ENCODE data around the gene DGKB. TPM values are rescaled to one million over a fixed set of nuclear protein-coding genes. Genes with fewer than 3 reads are reported as not detected.

The DGKB gene
- total RNA-seq, 4 donors from 2014 or later: 0.40 to 3.8 (median 0.82) TPM; not detected in 1

DNA sequence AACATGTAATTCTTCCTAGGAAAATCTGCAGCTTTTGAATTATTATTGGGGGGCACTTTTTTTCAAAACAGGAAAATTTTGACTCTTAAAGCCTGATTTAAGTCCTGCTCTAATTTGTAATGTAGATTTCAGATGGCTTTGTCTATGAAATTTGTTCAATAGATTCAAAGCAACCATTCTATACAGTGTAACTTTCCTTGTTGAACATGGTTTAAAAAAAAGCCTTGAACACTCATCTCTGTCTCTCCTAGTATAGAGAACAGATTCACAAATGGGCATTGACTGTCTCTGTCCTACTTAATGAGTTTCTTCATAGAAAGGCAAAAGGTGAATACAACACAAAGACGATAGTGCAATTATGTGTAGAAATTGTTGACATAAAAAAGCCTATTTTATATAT, 643.7 kb downstream of the DGKB start:
- intact Hi-C loops (cut with DNase I; ENCODE audit: low total_unique reads): no loop called here
- WGBS, 2 donors (ENCODE audit: low coverage in 1 of 2): 72 to 81% methylated on average over 1 of the region's 1 CpG

DNA sequence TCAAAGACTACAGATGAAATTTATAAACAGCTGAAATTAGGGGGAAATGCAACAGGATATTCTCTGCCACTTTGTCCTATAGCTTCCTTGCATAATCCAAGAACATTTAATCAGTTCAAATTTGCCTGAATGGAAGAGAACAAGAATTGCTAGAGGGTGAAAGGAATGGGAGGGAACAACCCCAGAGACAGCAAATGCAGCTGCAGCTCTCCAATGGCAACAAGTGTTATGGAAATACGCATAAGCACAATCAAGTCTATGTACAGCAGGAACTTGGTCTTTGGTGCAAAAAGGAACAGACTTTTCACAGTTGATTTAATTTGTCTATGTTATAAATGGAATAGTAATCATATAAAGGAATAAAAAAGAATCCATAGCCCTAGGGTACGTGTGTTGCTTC, 644.1 kb downstream of the DGKB start:
- Histone ChIP-seq H3K27me3 (no peaks in the 10 kb centered on the region), H3K9me3 (no peaks in the 10 kb centered on the region), H3K4me3 (no peak overlapping the region), H3K27ac (no peak overlapping the region), H3K4me1 (no peaks in the 10 kb centered on the region), H3K36me3 (no peaks in the 10 kb centered on the region)
- in situ Hi-C loops (cut with MboI; ENCODE audit: low pct_ligation_motif_present in 1 of 4, low pct_unique_long_range_greater_than_20kb in 1 of 4, low sequenced_read_pairs in 3 of 4): no loop called here
- TF ChIP-seq, protein P1, sequence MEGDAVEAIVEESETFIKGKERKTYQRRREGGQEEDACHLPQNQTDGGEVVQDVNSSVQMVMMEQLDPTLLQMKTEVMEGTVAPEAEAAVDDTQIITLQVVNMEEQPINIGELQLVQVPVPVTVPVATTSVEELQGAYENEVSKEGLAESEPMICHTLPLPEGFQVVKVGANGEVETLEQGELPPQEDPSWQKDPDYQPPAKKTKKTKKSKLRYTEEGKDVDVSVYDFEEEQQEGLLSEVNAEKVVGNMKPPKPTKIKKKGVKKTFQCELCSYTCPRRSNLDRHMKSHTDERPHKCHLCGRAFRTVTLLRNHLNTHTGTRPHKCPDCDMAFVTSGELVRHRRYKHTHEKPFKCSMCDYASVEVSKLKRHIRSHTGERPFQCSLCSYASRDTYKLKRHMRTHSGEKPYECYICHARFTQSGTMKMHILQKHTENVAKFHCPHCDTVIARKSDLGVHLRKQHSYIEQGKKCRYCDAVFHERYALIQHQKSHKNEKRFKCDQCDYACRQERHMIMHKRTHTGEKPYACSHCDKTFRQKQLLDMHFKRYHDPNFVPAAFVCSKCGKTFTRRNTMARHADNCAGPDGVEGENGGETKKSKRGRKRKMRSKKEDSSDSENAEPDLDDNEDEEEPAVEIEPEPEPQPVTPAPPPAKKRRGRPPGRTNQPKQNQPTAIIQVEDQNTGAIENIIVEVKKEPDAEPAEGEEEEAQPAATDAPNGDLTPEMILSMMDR (IDR thresholded peaks at IDR 0.05): no peak
- TF ChIP-seq EP300 (IDR thresholded peaks at IDR 0.05; ENCODE audit: low read depth) (no peak), POLR2AphosphoS5 (IDR thresholded peaks at IDR 0.05) (no peak), POLR2A (IDR thresholded peaks at IDR 0.05) (no peak)
- WGBS, 2 donors (ENCODE audit: low coverage in 1 of 2): 81 to 83% methylated on average over 2 of the region's 2 CpGs
- intact Hi-C loops (cut with DNase I; ENCODE audit: low total_unique reads): no loop called here
- no peak for DNase-seq

More for the DNA sequence above, 643.7 kb downstream of the DGKB start:
- H3K4me1 ChIP-seq: no peaks in the 10 kb centered on the region
- H3K4me3 ChIP-seq: no peak overlapping the region
- TF ChIP-seq EP300 (IDR thresholded peaks at IDR 0.05; ENCODE audit: low read depth): no peak
- TF ChIP-seq POLR2AphosphoS5 (IDR thresholded peaks at IDR 0.05): no peak
- TF ChIP-seq, protein P1 (IDR thresholded peaks at IDR 0.05): no peak
- no peak for TF ChIP-seq POLR2A (IDR thresholded peaks at IDR 0.05)
- DNase-seq: no peak
- H3K9me3 ChIP-seq: no peaks in the 10 kb centered on the region
- in situ Hi-C loops (cut with MboI; ENCODE audit: low pct_ligation_motif_present in 1 of 4, low pct_unique_long_range_greater_than_20kb in 1 of 4, low sequenced_read_pairs in 3 of 4): no loop called here
- H3K36me3 ChIP-seq: no peaks in the 10 kb centered on the region
- H3K27me3 ChIP-seq: no peaks in the 10 kb centered on the region
- no peak overlapping the region for H3K27ac ChIP-seq

DNA sequence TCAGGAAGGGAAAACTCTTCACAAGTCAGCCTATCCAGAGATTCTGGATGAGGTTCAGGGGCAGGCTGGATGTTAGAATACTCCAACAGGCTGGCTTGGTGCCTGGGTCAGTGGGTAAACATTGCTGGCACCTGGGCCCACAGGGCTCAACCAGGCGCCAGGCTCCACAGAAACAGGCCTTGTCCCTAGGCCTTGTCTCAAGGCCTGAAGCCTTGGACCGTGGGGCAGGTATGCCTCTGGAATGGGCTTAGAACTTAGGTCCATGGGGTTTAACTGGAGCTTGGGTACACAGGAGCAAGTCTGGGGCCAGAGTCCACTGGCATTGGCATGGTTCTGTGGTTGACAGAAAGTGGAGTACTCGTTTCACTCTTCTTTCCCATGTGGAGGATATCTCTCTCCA, 650.1 kb downstream of the DGKB start:
- in situ Hi-C loops (cut with MboI; ENCODE audit: low pct_ligation_motif_present in 1 of 4, low pct_unique_long_range_greater_than_20kb in 1 of 4, low sequenced_read_pairs in 3 of 4) (no loop called here), intact Hi-C loops (cut with DNase I; ENCODE audit: low total_unique reads) (no loop called here)
- no peaks in the 10 kb centered on the region for H3K4me1 ChIP-seq
- no peaks in the 10 kb centered on the region for H3K27me3 ChIP-seq
- no peak for DNase-seq
- WGBS, 2 donors (ENCODE audit: low coverage in 1 of 2): 82 to 90% methylated on average over 2 of the region's 3 CpGs
- no peak overlapping the region for H3K4me3 ChIP-seq
- H3K9me3 ChIP-seq: no peaks in the 10 kb centered on the region
- no peak overlapping the region for H3K27ac ChIP-seq
- no peaks in the 10 kb centered on the region for H3K36me3 ChIP-seq
- TF ChIP-seq, protein P1 (IDR thresholded peaks at IDR 0.05): no peak
- TF ChIP-seq EP300 (IDR thresholded peaks at IDR 0.05; ENCODE audit: low read depth) (no peak), POLR2AphosphoS5 (IDR thresholded peaks at IDR 0.05) (no peak), POLR2A (IDR thresholded peaks at IDR 0.05) (no peak)

DNA sequence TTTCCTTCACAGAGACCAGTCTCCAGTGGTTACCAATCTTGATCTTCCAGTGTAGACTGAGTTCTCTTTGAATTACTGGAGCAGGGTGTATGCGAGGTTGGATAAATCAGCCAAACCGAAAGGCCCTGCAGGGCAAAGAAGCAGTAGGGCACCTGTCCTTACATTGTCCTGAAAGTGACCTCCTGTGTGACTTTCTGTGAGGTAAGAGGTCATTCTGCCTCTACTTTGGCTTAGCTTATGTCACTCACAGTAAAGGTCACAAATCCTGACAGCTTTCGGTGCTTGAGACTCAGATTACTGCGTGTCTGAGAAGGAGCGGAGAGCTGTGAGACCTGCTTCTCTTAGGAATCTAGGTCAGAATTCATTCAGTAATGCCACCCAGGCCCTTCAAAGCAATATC, 660.4 kb downstream of the DGKB start:
- no peaks in the 10 kb centered on the region for H3K27me3 ChIP-seq
- no peak for DNase-seq
- TF ChIP-seq POLR2AphosphoS5 (IDR thresholded peaks at IDR 0.05) (no peak), EP300 (IDR thresholded peaks at IDR 0.05; ENCODE audit: low read depth) (no peak), POLR2A (IDR thresholded peaks at IDR 0.05) (no peak)
- TF ChIP-seq, protein P1 (IDR thresholded peaks at IDR 0.05): no peak
- no peaks in the 10 kb centered on the region for H3K4me1 ChIP-seq
- no peak overlapping the region for H3K4me3 ChIP-seq
- H3K27ac ChIP-seq: no peak overlapping the region
- 64 to 74% methylated on average over 3 to 5 of the region's 5 CpGs for WGBS, 2 donors (ENCODE audit: low coverage in 1 of 2)
- intact Hi-C loops (cut with DNase I; ENCODE audit: low total_unique reads): no loop called here
- H3K9me3 ChIP-seq: no peaks in the 10 kb centered on the region
- in situ Hi-C loops (cut with MboI; ENCODE audit: low pct_ligation_motif_present in 1 of 4, low pct_unique_long_range_greater_than_20kb in 1 of 4, low sequenced_read_pairs in 3 of 4): no loop called here
- H3K36me3 ChIP-seq: no peaks in the 10 kb centered on the region
